K562 (cell line): Measurements from ENCODE around the gene CEACAM20. TPM values are rescaled to one million over a fixed set of nuclear protein-coding genes. Genes with fewer than 3 reads are reported as not detected.

Experiments used
- MAFK ChIP-seq: IDR thresholded peaks from 2 replicates; pipeline ENCODE4 v1.6.1; 2011; ENCODE audit warnings: low read length, improper control_type of control experiment
- MTA3 ChIP-seq: fragments of 450-650 bp; formaldehyde crosslinking; IDR thresholded peaks from 2 replicates; pipeline ENCODE4 v1.6.1; 2017; ENCODE audit warnings: mild to moderate bottlenecking, borderline replicate concordance
- TEAD1 ChIP-seq, 2 experiments: fragments of 450-650 bp in 1 of 2; sonication (generic) in 1 of 2; formaldehyde crosslinking; IDR thresholded peaks; 2 replicates each; pipeline versions ENCODE4 v1.4.0 to v1.8.0; 2020 to 2022; ENCODE audit warnings: mild to moderate bottlenecking in 2 of 2, missing genetic modification reagents in 1 of 2
- XRCC4 ChIP-seq: IDR thresholded peaks from one replicate; pipeline ENCODE4 v1.6.1; 2011; ENCODE audit not compliant: insufficient read depth, insufficient read length; ENCODE audit errors: extremely low read depth
- ZFP36 ChIP-seq: fragments of 150-350 bp; IDR thresholded peaks from 2 replicates; pipeline ENCODE4 v1.6.1; 2018; ENCODE audit warnings: low read length, low read depth; ENCODE audit not compliant: partially characterized antibody
- ZNF121 ChIP-seq: sonication (generic); formaldehyde crosslinking; conservative IDR thresholded peaks from 2 replicates; pipeline ENCODE4 v1.8.0; 2022; ENCODE audit warnings: missing genetic modification reagents
- ZNF699 ChIP-seq: fragments of 250-450 bp; sonication (Bioruptor Pico); IDR thresholded peaks from 2 replicates; pipeline ENCODE4 v1.8.0; 2021; ENCODE audit warnings: mild to moderate bottlenecking, moderate library complexity; ENCODE audit not compliant: insufficient replicate concordance
- polyA plus RNA-seq, 8 experiments: library from polyadenylated mRNA; depleted of rRNA in 4 of 8; stranded (reverse) in 5 of 8; unstranded in 3 of 8; fragments of >200 nt; fragmentation: Nextera tagmentation in 2 of 8; fragmentation: Illumina TruSeq in 1 of 8; extraction: Ambion mirVana in 2 of 8; extraction: Trizol in 1 of 8; gene quantifications; 2 replicates each; pipeline versions ENCODE4 v1.2.1 to v1.2.3, GENCODE V29; 2011 to 2014; ENCODE audit warnings: inconsistent platforms in 1 of 8, missing spikeins in 1 of 8
- total RNA-seq, 7 experiments: library from RNA; depleted of rRNA in 6 of 7; stranded (reverse); fragments of >200 nt in 6 of 7; fragmentation: Illumina TruSeq in 2 of 7; extraction: Trizol in 2 of 7; gene quantifications; 2 replicates each; pipeline versions ENCODE4 v1.2.1 to v1.2.3, GENCODE V29; 2011 to 2021; ENCODE audit warnings: low replicate concordance in 1 of 7
- TF ChIP-seq, protein P1 (sequence below): fragments of 450-650 bp; conservative IDR thresholded peaks from 2 replicates; pipeline ENCODE4 v1.6.1; 2016; ENCODE audit warnings: missing genetic modification characterization, low read depth, mild to moderate bottlenecking, control low read depth, missing compliant biosample characterization
- TF ChIP-seq, protein P2 (sequence below): sonication (generic); formaldehyde crosslinking; IDR thresholded peaks from 2 replicates; pipeline ENCODE4 v1.9.0; 2022; ENCODE audit warnings: mild to moderate bottlenecking, missing genetic modification reagents
- TF ChIP-seq, protein P3 (sequence below): fragments of 450-650 bp; formaldehyde crosslinking; IDR thresholded peaks from 2 replicates; pipeline ENCODE4 v1.4.0; 2022; ENCODE audit warnings: mild to moderate bottlenecking, moderate library complexity
- TF ChIP-seq, protein P4 (sequence below): fragments of 450-650 bp; IDR thresholded peaks from 2 replicates; pipeline ENCODE4 v1.6.1; 2017; ENCODE audit warnings: antibody characterized with exemption

Gene CEACAM20
- total and polyA plus RNA-seq, 9 of the 15 experiments (the other 6 are each of a cell fraction or from before 2014, with no cell fraction given) = not detected

DNA sequence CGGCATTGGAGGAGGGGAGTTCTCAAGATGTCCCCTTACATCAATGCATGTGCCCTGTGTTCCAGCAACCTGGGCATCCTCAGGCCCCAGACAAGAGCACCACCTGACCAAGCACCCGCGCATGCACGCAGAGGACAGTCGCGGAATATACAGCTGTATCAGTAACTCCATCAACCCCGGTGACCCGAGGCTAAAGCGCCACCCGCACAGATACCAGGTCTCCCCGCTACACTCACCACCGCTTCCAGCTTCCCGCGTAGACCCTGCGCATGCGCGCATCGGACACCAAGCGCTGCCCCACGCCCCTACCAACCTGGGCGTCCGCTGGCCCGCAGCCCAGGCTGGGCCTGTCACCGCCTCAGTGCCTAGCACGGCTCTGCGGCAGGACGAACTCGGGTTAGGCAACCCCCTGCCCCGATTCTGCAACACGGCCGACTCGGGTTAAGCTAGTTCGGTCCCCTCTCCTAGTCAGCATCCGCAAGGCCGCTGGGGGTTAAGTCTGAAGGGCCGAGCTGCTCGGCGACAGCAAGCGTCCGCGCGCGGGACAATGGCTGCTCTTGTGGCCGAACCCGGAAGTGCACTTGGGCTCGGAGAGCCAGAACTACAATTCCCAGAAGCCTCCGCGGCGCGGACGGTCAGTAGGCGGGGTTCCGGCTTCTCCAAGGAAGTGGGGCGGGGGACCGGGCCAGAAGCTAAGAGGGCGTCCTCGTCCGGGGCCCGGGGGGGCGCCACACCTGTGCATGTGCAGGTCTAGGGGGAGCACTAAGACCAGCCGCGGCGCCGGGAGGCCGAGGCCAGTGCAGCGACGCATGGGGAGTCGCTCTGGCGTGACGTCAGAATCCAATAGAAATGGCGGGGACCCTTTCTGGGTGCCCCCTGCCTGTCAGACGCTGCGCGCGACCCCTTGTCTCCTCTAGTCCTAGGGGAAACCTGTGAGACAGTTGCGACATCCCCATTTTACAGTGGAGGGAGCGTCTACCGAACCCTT lies 29.2 kb downstream of the CEACAM20 start, which contains the start of gene ZNF180 (continued):
- TF ChIP-seq, protein P1, sequence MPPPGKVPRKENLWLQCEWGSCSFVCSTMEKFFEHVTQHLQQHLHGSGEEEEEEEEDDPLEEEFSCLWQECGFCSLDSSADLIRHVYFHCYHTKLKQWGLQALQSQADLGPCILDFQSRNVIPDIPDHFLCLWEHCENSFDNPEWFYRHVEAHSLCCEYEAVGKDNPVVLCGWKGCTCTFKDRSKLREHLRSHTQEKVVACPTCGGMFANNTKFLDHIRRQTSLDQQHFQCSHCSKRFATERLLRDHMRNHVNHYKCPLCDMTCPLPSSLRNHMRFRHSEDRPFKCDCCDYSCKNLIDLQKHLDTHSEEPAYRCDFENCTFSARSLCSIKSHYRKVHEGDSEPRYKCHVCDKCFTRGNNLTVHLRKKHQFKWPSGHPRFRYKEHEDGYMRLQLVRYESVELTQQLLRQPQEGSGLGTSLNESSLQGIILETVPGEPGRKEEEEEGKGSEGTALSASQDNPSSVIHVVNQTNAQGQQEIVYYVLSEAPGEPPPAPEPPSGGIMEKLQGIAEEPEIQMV (tag) = peak; percentile 90
- peak; percentile 72; the same call in 1 of the 2 replicates for TF ChIP-seq MTA3
- peak; percentile 2 for TF ChIP-seq ZFP36
- peak in 1 of 2 experiments; percentile 92; a peak in 2 of 4 replicates for TF ChIP-seq TEAD1 (CRISPR knock-in tag; IDR thresholded peaks at IDR 0.05)
- TF ChIP-seq, protein P2, sequence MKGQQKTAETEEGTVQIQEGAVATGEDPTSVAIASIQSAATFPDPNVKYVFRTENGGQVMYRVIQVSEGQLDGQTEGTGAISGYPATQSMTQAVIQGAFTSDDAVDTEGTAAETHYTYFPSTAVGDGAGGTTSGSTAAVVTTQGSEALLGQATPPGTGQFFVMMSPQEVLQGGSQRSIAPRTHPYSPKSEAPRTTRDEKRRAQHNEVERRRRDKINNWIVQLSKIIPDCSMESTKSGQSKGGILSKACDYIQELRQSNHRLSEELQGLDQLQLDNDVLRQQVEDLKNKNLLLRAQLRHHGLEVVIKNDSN (CRISPR knock-in tag) = no peak; the same call in 1 of the 2 replicates
- TF ChIP-seq ZNF121 = no peak
- no peak for TF ChIP-seq MAFK
- TF ChIP-seq, protein P3, sequence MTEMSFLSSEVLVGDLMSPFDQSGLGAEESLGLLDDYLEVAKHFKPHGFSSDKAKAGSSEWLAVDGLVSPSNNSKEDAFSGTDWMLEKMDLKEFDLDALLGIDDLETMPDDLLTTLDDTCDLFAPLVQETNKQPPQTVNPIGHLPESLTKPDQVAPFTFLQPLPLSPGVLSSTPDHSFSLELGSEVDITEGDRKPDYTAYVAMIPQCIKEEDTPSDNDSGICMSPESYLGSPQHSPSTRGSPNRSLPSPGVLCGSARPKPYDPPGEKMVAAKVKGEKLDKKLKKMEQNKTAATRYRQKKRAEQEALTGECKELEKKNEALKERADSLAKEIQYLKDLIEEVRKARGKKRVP (CRISPR knock-in tag) = no peak
- no peak for TF ChIP-seq ZNF699 (CRISPR knock-in tag)
- TF ChIP-seq, protein P4, sequence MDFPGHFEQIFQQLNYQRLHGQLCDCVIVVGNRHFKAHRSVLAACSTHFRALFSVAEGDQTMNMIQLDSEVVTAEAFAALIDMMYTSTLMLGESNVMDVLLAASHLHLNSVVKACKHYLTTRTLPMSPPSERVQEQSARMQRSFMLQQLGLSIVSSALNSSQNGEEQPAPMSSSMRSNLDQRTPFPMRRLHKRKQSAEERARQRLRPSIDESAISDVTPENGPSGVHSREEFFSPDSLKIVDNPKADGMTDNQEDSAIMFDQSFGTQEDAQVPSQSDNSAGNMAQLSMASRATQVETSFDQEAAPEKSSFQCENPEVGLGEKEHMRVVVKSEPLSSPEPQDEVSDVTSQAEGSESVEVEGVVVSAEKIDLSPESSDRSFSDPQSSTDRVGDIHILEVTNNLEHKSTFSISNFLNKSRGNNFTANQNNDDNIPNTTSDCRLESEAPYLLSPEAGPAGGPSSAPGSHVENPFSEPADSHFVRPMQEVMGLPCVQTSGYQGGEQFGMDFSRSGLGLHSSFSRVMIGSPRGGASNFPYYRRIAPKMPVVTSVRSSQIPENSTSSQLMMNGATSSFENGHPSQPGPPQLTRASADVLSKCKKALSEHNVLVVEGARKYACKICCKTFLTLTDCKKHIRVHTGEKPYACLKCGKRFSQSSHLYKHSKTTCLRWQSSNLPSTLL = no peak
- no peak for TF ChIP-seq XRCC4
